ENCODE results near the gene MKI67. TPM values are rescaled to one million over a fixed set of nuclear protein-coding genes. Genes with fewer than 3 reads are reported as not detected.
"Not testable (repeated sequence)": the region's sequence is repeated elsewhere in the genome, so short reads cannot be mapped to it uniquely, and the experiment has no call there.

The MKI67 gene
- polyA plus RNA-seq, 2 of the 4 experiments (the other 2 are of a cell fraction) = 33.8 to 51.7 TPM

- TF ChIP-seq CTCF (IDR thresholded peaks at IDR 0.05) = no peak
These were observed 20.8 kb upstream of the MKI67 start (continued) for GRCh38 chr10:128147064-128147463.

- no peak for TF ChIP-seq HDAC2 (IDR thresholded peaks at IDR 0.05)
- TF ChIP-seq TFCP2L1 (CRISPR knock-in tag; IDR thresholded peaks at IDR 0.05) = no peak
- no peak for TF ChIP-seq HEYL (CRISPR knock-in tag; IDR thresholded peaks at IDR 0.05)
- Histone ChIP-seq H3K27ac (no peak overlapping the region), H3K4me3 (no peak overlapping the region), H3K4me1 (no peaks in the 10 kb centered on the region), H3K4me2 (no peak overlapping the region), H3K9me3 (no peaks in the 10 kb centered on the region)
- CTCF ChIA-PET = interaction anchor here (0.8 to 1.6 kb wide), 5 partner anchors 10 to 73 kb away, joined by 3 read pairs; no protein-coding TSS in a partner anchor
- POLR2A ChIA-PET = no interaction called here
- FAIRE-seq (no peak), ATAC-seq (no peak), DNase-seq (ENCODE audit: low read depth in 1 of 2, low spot score in 1 of 2) (no peak)
- WGBS (ENCODE audit: missing lambda C conversion rate) = 21% methylated on average over 1 of the region's 1 CpG
These were observed 18.3 kb upstream of the MKI67 start for GRCh38 chr10:128144547-128144946.

GRCh38 chr10:128143531-128143930 lies 17.3 kb upstream of the MKI67 start:
- FAIRE-seq (no peak), ATAC-seq (no peak), DNase-seq (ENCODE audit: low read depth in 1 of 2, low spot score in 1 of 2) (no peak)
- POLR2A ChIA-PET = no interaction called here
- no peak overlapping the region for H3K4me2 ChIP-seq
- H3K9me3 ChIP-seq = no peaks in the 10 kb centered on the region
- no peak overlapping the region for H3K27ac ChIP-seq
- no peaks in the 10 kb centered on the region for H3K4me1 ChIP-seq
- CTCF ChIA-PET = interaction anchor here (1.2 to 1.6 kb wide), 3 partner anchors 9 to 72 kb away, joined by 3 read pairs; no protein-coding TSS in a partner anchor
- 80% methylated on average over 2 of the region's 2 CpGs for WGBS (ENCODE audit: missing lambda C conversion rate)
- no peak overlapping the region for H3K4me3 ChIP-seq
- TF ChIP-seq HES2 (IDR thresholded peaks at IDR 0.05) = no peak
- no peak for TF ChIP-seq PHF8 (IDR thresholded peaks at IDR 0.05; ENCODE audit: borderline replicate concordance, low read depth)
- TF ChIP-seq ELK1 (IDR thresholded peaks at IDR 0.05; ENCODE audit: low read depth, low read length) = no peak

GRCh38 chr10:128140425-128140824 lies 14.2 kb upstream of the MKI67 start:
- Histone ChIP-seq H3K4me1 (no peaks in the 10 kb centered on the region), H3K9me3 (no peaks in the 10 kb centered on the region), H3K27ac (no peak overlapping the region), H3K4me2 (no peak overlapping the region), H3K4me3 (no peak overlapping the region)
- DNase-seq (ENCODE audit: low read depth in 1 of 2, low spot score in 1 of 2) = no peak
- 22% methylated on average over 3 of the region's 3 CpGs for WGBS (ENCODE audit: missing lambda C conversion rate)
- ATAC-seq = 0 out of 6 replicates have a peak, but pooled peaks of 1 of the 2 experiments have one; percentile 26
- ChIA-PET POLR2A (no interaction called here), CTCF (interaction anchor here (0.6 to 3.4 kb wide), 4 partner anchors 9 to 62 kb away, joined by 3 to 11 read pairs (median 4); no protein-coding TSS in a partner anchor)
- no peak for FAIRE-seq
- TF ChIP-seq EP300 (IDR thresholded peaks at IDR 0.05) = no peak
- no peak for TF ChIP-seq FOSL2 (IDR thresholded peaks at IDR 0.05)
- no peak for TF ChIP-seq FOSL2 (CRISPR knock-in tag; IDR thresholded peaks at IDR 0.05)
- no peak for TF ChIP-seq CEBPB (IDR thresholded peaks at IDR 0.05)
- no peak for TF ChIP-seq CHD4 (IDR thresholded peaks at IDR 0.05; ENCODE audit: borderline replicate concordance)
- TF ChIP-seq E2F6 (IDR thresholded peaks at IDR 0.05; ENCODE audit: borderline replicate concordance, low read depth) = no peak
- no peak for TF ChIP-seq GATA3 (IDR thresholded peaks at IDR 0.05; ENCODE audit: borderline replicate concordance)
- TF ChIP-seq ATOH8 (CRISPR knock-in tag; IDR thresholded peaks at IDR 0.05; ENCODE audit: low read depth) = no peak
- TF ChIP-seq BHLHE40 (IDR thresholded peaks at IDR 0.05; ENCODE audit: low read depth, low read length) = no peak
- TF ChIP-seq ZSCAN20 (CRISPR knock-in tag; IDR thresholded peaks at IDR 0.05) = no peak

GRCh38 chr10:128138429-128138828 lies 12.2 kb upstream of the MKI67 start:
- WGBS (ENCODE audit: missing lambda C conversion rate) = 86% methylated on average over 11 of the region's 11 CpGs
- H3K9me3 ChIP-seq; H3K27ac ChIP-seq; H3K4me2 ChIP-seq; H3K4me3 ChIP-seq; H3K4me1 ChIP-seq; DNase-seq (ENCODE audit: low read depth in 1 of 2, low spot score in 1 of 2); FAIRE-seq; POLR2A ChIA-PET; ATAC-seq: not testable (repeated sequence)
- CTCF ChIA-PET = interaction anchor here (1.0 to 3.4 kb wide), 2 partner anchors 9 to 12 kb away, joined by 4 to 11 read pairs; no protein-coding TSS in a partner anchor
